ENCODE data around the gene INTS1. TPM values are rescaled to one million over a fixed set of nuclear protein-coding genes. Genes with fewer than 3 reads are reported as not detected.

INTS1 gene
- total and polyA plus RNA-seq, 2 experiments from 2014 or later, result 35.1 to 111 TPM

DNA sequence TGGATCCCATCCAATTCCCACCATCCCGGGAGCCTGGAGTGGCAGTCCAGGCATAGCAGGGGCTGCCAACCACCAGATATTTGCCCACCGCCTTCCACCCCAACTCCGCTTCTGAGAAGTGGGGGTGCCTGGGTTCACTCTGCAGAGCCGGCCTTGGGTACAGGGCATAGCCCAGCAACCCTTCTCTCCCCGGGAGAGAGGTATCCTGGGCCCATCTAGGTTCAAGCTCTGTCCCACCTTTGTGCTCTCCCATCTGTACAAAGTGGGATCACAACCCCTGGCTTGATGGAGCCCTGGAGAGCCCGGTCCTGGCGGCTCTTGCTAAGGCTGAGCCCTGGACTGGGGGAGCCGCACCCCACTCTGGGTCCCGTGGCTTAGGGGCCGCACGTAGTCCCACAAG, 57.1 kb downstream of the INTS1 start:
- peaks cover 4% of the 10 kb centered on the region for H3K27me3 Mint-ChIP-seq (ENCODE audit: insufficient read depth, low read depth, poor library complexity)
- H3K27ac ChIP-seq (ENCODE audit: low read depth), result no peak overlapping the region

More for the DNA sequence above, 57.1 kb downstream of the INTS1 start:
- Histone ChIP-seq H4K20me1 (replicated peaks; ENCODE audit: insufficient read depth) (no peaks in the 10 kb centered on the region), H3K4me3 (no peak overlapping the region), H3K27me3 (ENCODE audit: insufficient read depth) (no peaks in the 10 kb centered on the region), H3K79me2 (replicated peaks; ENCODE audit: insufficient read depth) (no peaks in the 10 kb centered on the region), H3F3A (replicated peaks; ENCODE audit: low read depth) (no peaks in the 10 kb centered on the region), H2AFZ (no peak overlapping the region), H3K4me2 (no peak overlapping the region), H3K36me3 (ENCODE audit: insufficient read depth) (no peaks in the 10 kb centered on the region), H3K4me1 (ENCODE audit: insufficient read depth) (no peaks in the 10 kb centered on the region), H3K9me2 (ENCODE audit: insufficient read depth) (no peaks in the 10 kb centered on the region)
- Mint-ChIP-seq H3K4me3 (no peak overlapping the region), H3K36me3 (ENCODE audit: low read depth) (no peaks in the 10 kb centered on the region), H3K9me3 (no peaks in the 10 kb centered on the region; the same call in 2 of the 3 replicates), H3K27ac (no peak overlapping the region), H3K4me1 (peaks cover 2% of the 10 kb centered on the region; the same call in 1 of the 3 replicates)
- ATAC-seq (no peak), DNase-seq (ENCODE audit: low spot score) (no peak)
- TF ChIP-seq REST (IDR thresholded peaks at IDR 0.05; ENCODE audit: unreplicated experiment) (no peak), JUNB (IDR thresholded peaks at IDR 0.05; ENCODE audit: unreplicated experiment) (no peak), POLR2AphosphoS5 (IDR thresholded peaks at IDR 0.05; ENCODE audit: low read depth) (no peak), ZNF462 (CRISPR knock-in tag; IDR thresholded peaks at IDR 0.05) (no peak), EZH2 (IDR thresholded peaks at IDR 0.05; ENCODE audit: low read depth, unreplicated experiment) (no peak), NANOG (IDR thresholded peaks at IDR 0.05; ENCODE audit: borderline replicate concordance) (no peak), ETS1 (IDR thresholded peaks at IDR 0.05) (no peak), EZH2phosphoT487 (IDR thresholded peaks at IDR 0.05; ENCODE audit: unreplicated experiment) (no peak), CREB1 (CRISPR knock-in tag; IDR thresholded peaks at IDR 0.05; ENCODE audit: low read depth) (no peak), ZNF331 (CRISPR knock-in tag; IDR thresholded peaks at IDR 0.05; ENCODE audit: low read depth) (no peak), STAT1 (IDR thresholded peaks at IDR 0.05; ENCODE audit: unreplicated experiment) (no peak), ZNF114 (CRISPR knock-in tag; IDR thresholded peaks at IDR 0.05) (no peak)
- TF ChIP-seq, protein P1, sequence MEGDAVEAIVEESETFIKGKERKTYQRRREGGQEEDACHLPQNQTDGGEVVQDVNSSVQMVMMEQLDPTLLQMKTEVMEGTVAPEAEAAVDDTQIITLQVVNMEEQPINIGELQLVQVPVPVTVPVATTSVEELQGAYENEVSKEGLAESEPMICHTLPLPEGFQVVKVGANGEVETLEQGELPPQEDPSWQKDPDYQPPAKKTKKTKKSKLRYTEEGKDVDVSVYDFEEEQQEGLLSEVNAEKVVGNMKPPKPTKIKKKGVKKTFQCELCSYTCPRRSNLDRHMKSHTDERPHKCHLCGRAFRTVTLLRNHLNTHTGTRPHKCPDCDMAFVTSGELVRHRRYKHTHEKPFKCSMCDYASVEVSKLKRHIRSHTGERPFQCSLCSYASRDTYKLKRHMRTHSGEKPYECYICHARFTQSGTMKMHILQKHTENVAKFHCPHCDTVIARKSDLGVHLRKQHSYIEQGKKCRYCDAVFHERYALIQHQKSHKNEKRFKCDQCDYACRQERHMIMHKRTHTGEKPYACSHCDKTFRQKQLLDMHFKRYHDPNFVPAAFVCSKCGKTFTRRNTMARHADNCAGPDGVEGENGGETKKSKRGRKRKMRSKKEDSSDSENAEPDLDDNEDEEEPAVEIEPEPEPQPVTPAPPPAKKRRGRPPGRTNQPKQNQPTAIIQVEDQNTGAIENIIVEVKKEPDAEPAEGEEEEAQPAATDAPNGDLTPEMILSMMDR (conservative IDR thresholded peaks at IDR 0.05; ENCODE audit: low read depth in 2 of 2), result no peak

Data from GM23338 (cell line).